Endodermal cell (in vitro differentiated cells): ENCODE data around the gene CCDC160. TPM values are rescaled to one million over a fixed set of nuclear protein-coding genes. Genes with fewer than 3 reads are reported as not detected.

Source experiments
- DNase-seq: peaks from one replicate; pipeline ENCODE4 v3.0.0-alpha.2; 2017
- H3K27ac ChIP-seq: 2 replicates; pipeline ENCODE4 v1.5.1; 2013; ENCODE audit warnings: mild to moderate bottlenecking, low read depth, low read length, moderate library complexity
- H3K27me3 ChIP-seq: 2 replicates; pipeline ENCODE4 v1.6.1; 2013; ENCODE audit warnings: mild to moderate bottlenecking, low read length, moderate library complexity; ENCODE audit not compliant: insufficient read depth, control insufficient read depth, poor library complexity, severe bottlenecking
- H3K36me3 ChIP-seq: 2 replicates; pipeline ENCODE4 v1.7.0; 2013; ENCODE audit warnings: mild to moderate bottlenecking, low read length, moderate library complexity; ENCODE audit not compliant: control insufficient read depth, insufficient read depth
- H3K4me1 ChIP-seq: one replicate; pipeline ENCODE4 v1.7.0; 2013; ENCODE audit warnings: low read length; ENCODE audit not compliant: control insufficient read depth, insufficient read depth
- H3K4me3 ChIP-seq: 2 replicates; pipeline ENCODE4 v1.5.1; 2013; ENCODE audit warnings: mild to moderate bottlenecking, low read length, moderate library complexity
- H3K9ac ChIP-seq: 2 replicates; pipeline ENCODE4 v1.6.1; 2013; ENCODE audit warnings: mild to moderate bottlenecking, low read length, moderate library complexity; ENCODE audit not compliant: poor library complexity, severe bottlenecking; ENCODE audit errors: extremely low read depth
- H3K9me3 ChIP-seq: 2 replicates; pipeline ENCODE4 v1.6.1; 2013; ENCODE audit warnings: mild to moderate bottlenecking, low read length, moderate library complexity; ENCODE audit not compliant: control insufficient read depth
- H3K27ac Mint-ChIP-seq: 2 replicates; pipeline ENCODE4 v1.8.0; 2020; ENCODE audit warnings: mixed read lengths
- H3K27me3 Mint-ChIP-seq: 2 replicates; pipeline ENCODE4 v1.8.0; 2021; ENCODE audit warnings: mild to moderate bottlenecking, mixed read lengths; ENCODE audit not compliant: insufficient read depth
- H3K36me3 Mint-ChIP-seq: 2 replicates; pipeline ENCODE4 v1.8.0; 2020; ENCODE audit warnings: low read depth, mixed read lengths
- H3K4me1 Mint-ChIP-seq: 2 replicates; pipeline ENCODE4 v1.8.0; 2020; ENCODE audit warnings: mixed read lengths
- H3K4me3 Mint-ChIP-seq: 2 replicates; pipeline ENCODE4 v1.8.0; 2020; ENCODE audit warnings: mild to moderate bottlenecking, moderate library complexity, mixed read lengths
- H3K9me3 Mint-ChIP-seq: 2 replicates; pipeline ENCODE4 v1.8.0; 2020; ENCODE audit warnings: mild to moderate bottlenecking, mixed read lengths
- WGBS, 2 experiments: methylation state at CpG; one replicate each; pipeline versions ENCODE4 v1.1.5 to v1.1.7; 2013; ENCODE audit warnings: missing lambda C conversion rate in 2 of 2, mixed read lengths in 1 of 2; ENCODE audit not compliant: insufficient coverage in 1 of 2, insufficient read length in 1 of 2; 5-methylcytosine and 5-hydroxymethylcytosine counted together
- long read RNA-seq, 4 experiments: library from polyadenylated mRNA in 2 of 4; library from RNA in 1 of 4; library from capped mRNA in 1 of 4; stranded (forward) in 3 of 4; unstranded in 1 of 4; transcript quantifications; one replicate each; pipeline ENCODE4 v2.0.0, GENCODE V29; 2020 to 2021; ENCODE audit warnings: inconsistent platforms in 1 of 4
- polyA plus RNA-seq, 2 experiments: library from polyadenylated mRNA; stranded (reverse); fragments of 50-300 nt; gene quantifications; one replicate each; pipeline ENCODE4 v1.2.3, GENCODE V29; 2013
- total RNA-seq, 2 donors: library from RNA; stranded (reverse); fragmentation: NEBNext Ultra II Directional in 1 of 2; extraction: Animal tissue kit (Norgen Biotek cat#: 25700) in 1 of 2; gene quantifications; 2 replicates in 1 of 2; 3 replicates in 1 of 2; pipeline ENCODE4 v1.2.1, GENCODE V29; 2021
- TF ChIP-seq, protein P1 (sequence below): fragments of 200-600 bp; sonication (generic); conservative IDR thresholded peaks from 2 replicates; pipeline ENCODE4 v1.5.0; 2021; ENCODE audit warnings: antibody characterized with exemption, mild to moderate bottlenecking

The CCDC160 gene
- 1 to 10 TPM; 2.9 to 4.7 TPM for total RNA-seq
- 29.2 TPM for polyA plus RNA-seq (2013, experiment 1 of 2)
- 30.4 TPM for polyA plus RNA-seq (2013, experiment 2 of 2)
- long read RNA-seq, experiment 1, partial matches to known transcripts: 0 of 3 reads
- long read RNA-seq, experiment 1, other reads (novel, unspliced or antisense): 0 of 3 reads
- long read RNA-seq, experiment 2, transcript CCDC160-201 (2 exons, 1,299 nt): major isoform, 6 of 8 reads
- long read RNA-seq, experiment 2, partial matches to known transcripts: 0 of 8 reads
- long read RNA-seq, experiment 2, other reads (novel, unspliced or antisense): 2 of 8 reads
- long read RNA-seq, experiment 3, transcript CCDC160-201 (2 exons, 1,299 nt): major isoform, 6 of 19 reads
- long read RNA-seq, experiment 3, partial matches to known transcripts: 1 of 19 reads
- long read RNA-seq, experiment 3, other reads (novel, unspliced or antisense): 12 of 19 reads
- long read RNA-seq, experiment 4: 0 reads

- no peak within 1 kb of the TSS for H3K27ac ChIP-seq
- H3K9ac ChIP-seq: no peak within 1 kb of the TSS
- TF ChIP-seq, protein P1, sequence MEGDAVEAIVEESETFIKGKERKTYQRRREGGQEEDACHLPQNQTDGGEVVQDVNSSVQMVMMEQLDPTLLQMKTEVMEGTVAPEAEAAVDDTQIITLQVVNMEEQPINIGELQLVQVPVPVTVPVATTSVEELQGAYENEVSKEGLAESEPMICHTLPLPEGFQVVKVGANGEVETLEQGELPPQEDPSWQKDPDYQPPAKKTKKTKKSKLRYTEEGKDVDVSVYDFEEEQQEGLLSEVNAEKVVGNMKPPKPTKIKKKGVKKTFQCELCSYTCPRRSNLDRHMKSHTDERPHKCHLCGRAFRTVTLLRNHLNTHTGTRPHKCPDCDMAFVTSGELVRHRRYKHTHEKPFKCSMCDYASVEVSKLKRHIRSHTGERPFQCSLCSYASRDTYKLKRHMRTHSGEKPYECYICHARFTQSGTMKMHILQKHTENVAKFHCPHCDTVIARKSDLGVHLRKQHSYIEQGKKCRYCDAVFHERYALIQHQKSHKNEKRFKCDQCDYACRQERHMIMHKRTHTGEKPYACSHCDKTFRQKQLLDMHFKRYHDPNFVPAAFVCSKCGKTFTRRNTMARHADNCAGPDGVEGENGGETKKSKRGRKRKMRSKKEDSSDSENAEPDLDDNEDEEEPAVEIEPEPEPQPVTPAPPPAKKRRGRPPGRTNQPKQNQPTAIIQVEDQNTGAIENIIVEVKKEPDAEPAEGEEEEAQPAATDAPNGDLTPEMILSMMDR: no peak
- peak within 1 kb of the TSS; percentile 77 for H3K4me3 ChIP-seq
- no peaks in the 10 kb centered on the region for H3K27me3 ChIP-seq
- peak; percentile 90 for DNase-seq
- H3K36me3 ChIP-seq: no peaks in the 10 kb centered on the region
- no peaks in the 10 kb centered on the region for H3K9me3 ChIP-seq
- Mint-ChIP-seq H3K27me3 (no peaks in the 10 kb centered on the region), H3K4me1 (peaks cover 14% of the 10 kb centered on the region), H3K36me3 (no peaks in the 10 kb centered on the region), H3K4me3 (peak within 1 kb of the TSS; percentile 64), H3K27ac (peak within 1 kb of the TSS; percentile 64), H3K9me3 (peaks cover 32% of the 10 kb centered on the region)
- H3K4me1 ChIP-seq: no peaks in the 10 kb centered on the region
- 7% methylated on average over 53 of the region's 70 CpGs; no CpG with 5 or more reads in 1 of the 2 experiments for WGBS, 2 experiments
Observed at GRCh38 chrX:134236626-134237614, at the start of gene CCDC160. CCDC160 (plus strand) TSS chrX:134237182; CDS start chrX:134244801, 7,619 bp downstream.

DNA sequence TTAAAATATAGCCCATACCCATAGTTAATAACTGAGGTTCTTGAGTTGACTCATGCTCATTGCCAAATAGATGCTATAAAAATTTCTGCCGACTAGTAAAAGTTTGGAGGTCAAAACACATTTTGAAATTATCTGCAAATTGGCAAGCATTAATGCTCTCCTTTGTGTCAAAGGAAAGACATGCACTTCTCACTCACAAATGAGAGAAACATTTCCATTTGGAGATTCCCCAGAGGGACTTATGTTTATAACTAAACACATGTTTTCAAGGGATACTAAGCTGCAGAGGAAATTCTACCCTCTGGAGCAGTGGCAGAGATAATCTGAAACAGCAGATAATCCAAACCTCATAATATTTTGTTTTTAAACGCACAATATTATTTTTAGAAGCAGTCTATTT is 45.7 kb upstream of the CCDC160 start:
- H3K27me3 ChIP-seq: no peaks in the 10 kb centered on the region
- H3K4me1 Mint-ChIP-seq: peaks cover 14% of the 10 kb centered on the region
- no peak overlapping the region for H3K27ac Mint-ChIP-seq
- H3K36me3 ChIP-seq: no peaks in the 10 kb centered on the region
- no peaks in the 10 kb centered on the region for H3K4me1 ChIP-seq
- no peak overlapping the region for H3K4me3 Mint-ChIP-seq
- peaks cover 17% of the 10 kb centered on the region for H3K9me3 Mint-ChIP-seq
- H3K36me3 Mint-ChIP-seq: no peaks in the 10 kb centered on the region
- 90 to 100% methylated on average over 1 of the region's 2 CpGs for WGBS, 2 experiments
- H3K27me3 Mint-ChIP-seq: no peaks in the 10 kb centered on the region
- no peaks in the 10 kb centered on the region for H3K9me3 ChIP-seq
- TF ChIP-seq, protein P1: no peak
- no peak overlapping the region for H3K4me3 ChIP-seq
- H3K27ac ChIP-seq: no peak overlapping the region
- no peak overlapping the region for H3K9ac ChIP-seq
- DNase-seq: no peak

- no peaks in the 10 kb centered on the region for H3K4me1 Mint-ChIP-seq
- Histone ChIP-seq H3K36me3 (no peaks in the 10 kb centered on the region), H3K9ac (no peak overlapping the region), H3K27ac (no peak overlapping the region), H3K4me3 (no peak overlapping the region), H3K9me3 (no peaks in the 10 kb centered on the region), H3K27me3 (no peaks in the 10 kb centered on the region), H3K4me1 (no peaks in the 10 kb centered on the region)
- no peak overlapping the region for H3K27ac Mint-ChIP-seq
- DNase-seq: no peak
- no peak overlapping the region for H3K4me3 Mint-ChIP-seq
- TF ChIP-seq, protein P1: no peak
- no peaks in the 10 kb centered on the region for H3K36me3 Mint-ChIP-seq
- peaks cover 44% of the 10 kb centered on the region for H3K9me3 Mint-ChIP-seq
- WGBS, 2 experiments: 95% methylated on average over 5 of the region's 6 CpGs; no CpG with 5 or more reads in 1 of the 2 experiments
- no peaks in the 10 kb centered on the region for H3K27me3 Mint-ChIP-seq
Observed at GRCh38 chrX:134194915-134195314, 42.1 kb upstream of the CCDC160 start.
